Stimulated activated CD8-positive, alpha-beta memory T cell treated with anti-CD3 and anti-CD28 coated beads, Interleukin-7, amount 100 ng/mL, for 48 hours (primary cell): ENCODE results near the gene USP2.

Experiments used
- DNase-seq, 2 donors: peaks; one replicate each; pipeline ENCODE4 v3.0.0-alpha.2; 2020; ENCODE audit warnings: low read depth in 1 of 2; ENCODE audit errors: extremely low read depth in 1 of 2

USP2 gene

DNA sequence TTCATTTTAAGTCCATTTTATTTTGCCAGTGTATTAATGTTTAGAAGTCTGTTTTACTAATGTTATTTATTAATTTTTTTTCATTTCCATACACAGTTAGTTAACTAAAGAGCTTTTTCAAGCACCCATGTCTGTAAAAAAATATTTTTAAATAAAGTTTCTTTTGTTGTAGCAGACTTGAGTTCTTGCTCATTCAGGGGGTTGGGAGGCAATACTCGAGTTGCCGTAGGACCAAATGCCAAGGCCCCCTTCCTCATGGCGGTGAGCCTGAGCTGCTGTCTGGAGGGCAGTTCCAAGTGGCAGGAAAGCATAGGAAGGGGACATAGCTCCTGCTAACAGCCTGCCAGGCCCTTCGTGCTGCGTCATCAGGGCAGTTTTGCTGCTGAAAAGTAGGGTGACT is 73.5 kb downstream of the USP2 start:
- no peak for DNase-seq

DNA sequence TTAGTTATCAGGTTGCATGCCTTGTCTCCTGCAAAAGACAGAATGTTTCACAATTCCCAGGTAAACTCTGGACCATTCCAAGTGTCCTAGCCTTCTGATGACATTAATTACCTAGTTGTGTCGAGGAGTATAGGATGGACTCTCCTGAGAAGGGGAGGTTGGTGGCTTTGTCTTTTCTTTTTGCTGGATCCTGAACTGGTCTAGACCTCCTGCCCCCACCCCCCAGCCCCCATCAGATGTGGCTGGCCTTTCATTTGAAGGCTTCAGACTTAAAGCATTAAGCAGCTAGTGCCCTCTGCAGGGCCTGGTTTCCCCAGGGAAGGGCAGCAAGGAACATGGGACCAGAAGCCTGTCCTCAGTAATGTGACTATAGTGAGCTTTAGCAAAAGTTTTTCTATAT is 74.3 kb downstream of the USP2 start:
- DNase-seq: no peak

- no peak for DNase-seq
Measured at GRCh38 chr11:119306373-119306890, 75.1 kb downstream of the USP2 start.

DNA sequence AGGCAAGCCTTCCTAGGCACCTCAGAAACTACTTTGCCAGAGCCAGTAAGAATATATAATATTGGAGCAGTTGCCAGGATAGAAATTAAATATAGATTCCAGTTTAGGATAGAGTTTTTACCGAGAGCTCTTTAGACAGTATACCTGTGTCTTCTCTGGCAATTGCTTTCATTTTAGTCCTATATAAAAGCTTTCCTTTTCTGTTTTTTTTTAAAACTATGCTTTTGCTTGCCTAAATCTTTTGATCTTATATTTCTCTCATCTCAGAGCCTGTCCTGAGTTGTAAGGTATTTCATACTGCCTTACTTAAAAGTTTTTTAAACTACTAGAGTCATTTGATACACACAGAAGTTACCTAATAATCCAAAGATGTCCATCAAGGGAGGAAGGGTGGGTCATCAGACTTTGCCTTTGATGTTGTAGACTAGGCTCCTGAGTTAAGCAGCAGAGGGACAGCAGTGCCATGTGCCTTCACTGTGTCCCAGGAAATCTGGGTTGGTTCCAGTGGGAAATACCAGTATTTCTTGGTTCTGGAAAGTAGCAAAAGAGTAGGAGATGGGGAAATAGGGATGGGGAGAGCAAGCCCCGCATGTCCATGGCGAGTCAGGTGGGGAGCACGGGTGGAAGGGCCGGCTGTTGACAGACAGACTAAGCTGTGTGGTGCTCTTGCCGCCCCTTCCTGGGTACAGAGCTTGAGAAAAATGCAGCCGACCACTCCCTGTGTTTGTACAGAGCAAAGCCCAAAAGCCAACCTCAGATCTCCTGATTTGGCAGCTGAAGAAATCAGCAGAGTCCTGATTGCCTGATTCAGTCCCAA is 75.7 kb downstream of the USP2 start:
- DNase-seq: no peak
